H9 (cell line): ENCODE measurements around the gene DPY19L3. TPM values are rescaled to one million over a fixed set of nuclear protein-coding genes. Genes with fewer than 3 reads are reported as not detected.
"Not testable (repeated sequence)": the region's sequence is repeated elsewhere in the genome, so short reads cannot be mapped to it uniquely, and the experiment has no call there.

Source experiments
- DNase-seq: peaks from one replicate; pipeline ENCODE4 v3.0.0-alpha.2; 2017
- H2AFZ ChIP-seq: one replicate; pipeline ENCODE4 v1.6.1; 2013; ENCODE audit warnings: mild to moderate bottlenecking, low read length, control low read depth, moderate library complexity
- H2AK5ac ChIP-seq: 2 replicates; pipeline ENCODE4 v1.6.1; 2013; ENCODE audit warnings: low read length, control low read depth, mixed read lengths; ENCODE audit not compliant: insufficient read length
- H2BK120ac ChIP-seq: one replicate; pipeline ENCODE4 v1.6.1; 2013; ENCODE audit warnings: low read depth, mild to moderate bottlenecking, low read length, control low read depth, inconsistent platforms; ENCODE audit not compliant: poor library complexity, severe bottlenecking
- H2BK12ac ChIP-seq: 2 replicates; pipeline ENCODE4 v1.6.1; 2013; ENCODE audit warnings: low read length, control low read depth, mixed read lengths, low read depth; ENCODE audit not compliant: insufficient read length
- H2BK15ac ChIP-seq: 2 replicates; pipeline ENCODE4 v1.6.1; 2013; ENCODE audit warnings: low read depth, low read length, control low read depth
- H2BK20ac ChIP-seq: one replicate; pipeline ENCODE4 v1.6.1; 2013; ENCODE audit warnings: low read depth, mild to moderate bottlenecking, low read length, control low read depth, inconsistent platforms; ENCODE audit not compliant: poor library complexity, severe bottlenecking
- H2BK5ac ChIP-seq: 2 replicates; pipeline ENCODE4 v1.6.1; 2013; ENCODE audit warnings: low read length, control low read depth, mixed read lengths; ENCODE audit not compliant: insufficient read length
- H3K14ac ChIP-seq: 2 replicates; pipeline ENCODE4 v1.6.1; 2013; ENCODE audit warnings: low read length, control low read depth; ENCODE audit not compliant: insufficient read depth
- H3K18ac ChIP-seq: 2 replicates; pipeline ENCODE4 v1.6.1; 2013; ENCODE audit warnings: low read depth, mild to moderate bottlenecking, mixed read lengths, low read length, control low read depth; ENCODE audit not compliant: insufficient read length
- H3K23ac ChIP-seq: 2 replicates; pipeline ENCODE4 v1.6.1; 2013; ENCODE audit warnings: low read length, control low read depth, mixed read lengths, low read depth; ENCODE audit not compliant: insufficient read length
- H3K23me2 ChIP-seq: 2 replicates; pipeline ENCODE4 v1.6.1; 2013; ENCODE audit warnings: low read depth, mild to moderate bottlenecking, mixed read lengths, low read length, control low read depth; ENCODE audit not compliant: insufficient read length, poor library complexity, severe bottlenecking
- H3K27ac ChIP-seq: 2 replicates; pipeline ENCODE4 v1.5.1; 2013; ENCODE audit warnings: low read length, control low read depth, mixed read lengths, low read depth; ENCODE audit not compliant: insufficient read length
- H3K27me3 ChIP-seq: 2 replicates; pipeline ENCODE4 v1.6.1; 2013; ENCODE audit warnings: low read length, control low read depth, inconsistent platforms; ENCODE audit not compliant: insufficient read depth
- H3K4ac ChIP-seq: 2 replicates; pipeline ENCODE4 v1.6.1; 2013; ENCODE audit warnings: low read depth, mild to moderate bottlenecking, control low read depth, inconsistent platforms, low read length, moderate library complexity
- H3K4me1 ChIP-seq: 2 replicates; pipeline ENCODE4 v1.6.1; 2013; ENCODE audit warnings: low read length, control low read depth, inconsistent platforms; ENCODE audit not compliant: insufficient read depth
- H3K4me2 ChIP-seq: 2 replicates; pipeline ENCODE4 v1.6.1; 2013; ENCODE audit warnings: low read length, control low read depth, mixed read lengths; ENCODE audit not compliant: insufficient read length, insufficient read depth
- H3K56ac ChIP-seq: 2 replicates; pipeline ENCODE4 v1.6.1; 2013; ENCODE audit warnings: low read depth, mild to moderate bottlenecking, mixed read lengths, low read length, control low read depth; ENCODE audit not compliant: insufficient read length
- H3K79me1 ChIP-seq: 2 replicates; pipeline ENCODE4 v1.6.1; 2013; ENCODE audit warnings: low read depth, mild to moderate bottlenecking, moderate library complexity, low read length, control low read depth, inconsistent platforms; ENCODE audit not compliant: insufficient read depth, poor library complexity, severe bottlenecking
- H3K79me2 ChIP-seq: 2 replicates; pipeline ENCODE4 v1.6.1; 2013; ENCODE audit warnings: low read length, control low read depth, inconsistent platforms; ENCODE audit not compliant: insufficient read depth
- H3K9ac ChIP-seq: 2 replicates; pipeline ENCODE4 v1.6.1; 2013; ENCODE audit warnings: low read length, control low read depth, mixed read lengths; ENCODE audit not compliant: insufficient read length; ENCODE audit errors: extremely low read depth
- H3K9me3 ChIP-seq: one replicate; pipeline ENCODE4 v1.6.1; 2013; ENCODE audit warnings: low read depth, low read length, inconsistent platforms; ENCODE audit not compliant: control insufficient read depth
- H3T11ph ChIP-seq: one replicate; pipeline ENCODE4 v1.6.1; 2013; ENCODE audit warnings: mild to moderate bottlenecking, low read length, control low read depth, inconsistent platforms
- H4K20me1 ChIP-seq: one replicate; pipeline ENCODE4 v1.6.1; 2013; ENCODE audit not compliant: control insufficient read depth, insufficient read length, insufficient read depth
- H4K5ac ChIP-seq: 2 replicates; pipeline ENCODE4 v1.6.1; 2013; ENCODE audit warnings: low read depth, mild to moderate bottlenecking, mixed read lengths, low read length, control low read depth; ENCODE audit not compliant: insufficient read length
- H4K8ac ChIP-seq: replicated peaks from 2 replicates; pipeline ENCODE4 v1.6.1; 2013; ENCODE audit warnings: low read length, control low read depth, mixed read lengths, low read depth; ENCODE audit not compliant: insufficient read length
- H4K91ac ChIP-seq: 2 replicates; pipeline ENCODE4 v1.6.1; 2013; ENCODE audit warnings: low read depth, mild to moderate bottlenecking, moderate library complexity, mixed read lengths, low read length, control low read depth; ENCODE audit not compliant: insufficient read length
- H3K27ac Mint-ChIP-seq, 3 experiments: 2 replicates in 2 of 3; 3 replicates in 1 of 3; pipeline ENCODE4 v1.8.0; 2020 to 2021; ENCODE audit warnings: mixed read lengths in 3 of 3, mild to moderate bottlenecking in 1 of 3, moderate library complexity in 1 of 3
- H3K27me3 Mint-ChIP-seq: 2 replicates; pipeline ENCODE4 v1.8.0; 2021; ENCODE audit warnings: low read depth, mild to moderate bottlenecking, moderate library complexity, mixed read lengths
- H3K36me3 Mint-ChIP-seq, 3 experiments: 2 replicates in 2 of 3; 3 replicates in 1 of 3; pipeline ENCODE4 v1.8.0; 2020 to 2021; ENCODE audit warnings: low read depth in 3 of 3, mixed read lengths in 3 of 3; ENCODE audit not compliant: insufficient read depth in 1 of 3
- H3K4me1 Mint-ChIP-seq, 2 experiments: 2 replicates each; pipeline ENCODE4 v1.8.0; 2020; ENCODE audit warnings: mixed read lengths in 2 of 2
- H3K4me3 Mint-ChIP-seq, 2 experiments: 2 replicates in 1 of 2; 3 replicates in 1 of 2; pipeline ENCODE4 v1.8.0; 2020 to 2021; ENCODE audit warnings: mild to moderate bottlenecking in 2 of 2, mixed read lengths in 2 of 2, moderate library complexity in 1 of 2
- H3K9me3 Mint-ChIP-seq, 2 experiments: 2 replicates in 1 of 2; 3 replicates in 1 of 2; pipeline ENCODE4 v1.8.0; 2020; ENCODE audit warnings: mild to moderate bottlenecking in 2 of 2, mixed read lengths in 2 of 2, moderate library complexity in 1 of 2
- WGBS: extraction: QIAGEN DNeasy Blood & Tissue Kit; methylation state at CpG from one replicate; pipeline ENCODE4 v1.1.7; 2013; ENCODE audit warnings: missing lambda C conversion rate, low lambda C conversion rate, mixed read lengths; ENCODE audit not compliant: insufficient read length; ENCODE audit errors: extremely low coverage; 5-methylcytosine and 5-hydroxymethylcytosine counted together
- total RNA-seq: library from RNA; stranded (reverse); gene quantifications from 2 replicates; pipeline ENCODE4 v1.2.1, GENCODE V29; 2021
- TF ChIP-seq, protein P1 (sequence below): fragments of 200-600 bp; sonication (generic); conservative IDR thresholded peaks from 3 replicates; pipeline ENCODE4 v1.8.0; 2021; ENCODE audit warnings: antibody characterized with exemption, mild to moderate bottlenecking

The DPY19L3 gene
- total RNA-seq, 1 experiment from 2014 or later = 54.5 TPM

DNA sequence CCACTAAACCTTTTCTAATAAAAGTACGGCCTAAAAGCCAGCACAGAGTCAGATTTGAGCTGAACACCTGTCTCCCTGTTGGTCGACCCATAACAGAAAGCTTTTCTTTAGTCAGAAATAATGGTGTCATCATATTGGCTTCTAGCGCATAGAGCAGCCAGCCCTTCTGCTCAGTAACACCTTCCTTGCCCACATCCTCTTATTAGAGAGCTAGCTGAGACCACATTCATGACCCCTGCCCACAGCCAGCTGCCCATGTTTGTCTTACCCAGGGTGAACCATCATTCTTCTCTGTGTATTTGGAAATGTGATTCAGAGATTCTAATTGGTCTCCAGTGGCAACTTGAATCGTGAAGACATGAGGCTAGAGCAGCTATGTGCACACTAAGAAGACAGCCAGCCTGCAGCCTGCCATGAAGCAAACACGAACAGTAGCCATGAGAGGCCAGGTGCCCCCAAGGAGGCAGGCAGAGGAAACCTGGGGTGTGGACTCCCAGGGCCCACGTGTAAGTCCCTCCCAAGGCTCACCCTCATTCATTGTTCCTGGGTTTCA is 93.2 kb downstream of the DPY19L3 start:
- Histone ChIP-seq H2BK120ac (no peak overlapping the region), H2BK15ac (no peak overlapping the region; the same call in 1 of the 2 replicates), H3K56ac (no peak overlapping the region), H3K9ac (no peak overlapping the region), H3T11ph (no peak overlapping the region), H3K14ac (no peak overlapping the region), H3K27me3 (no peaks in the 10 kb centered on the region), H3K23me2 (no peaks in the 10 kb centered on the region), H2BK12ac (no peak overlapping the region), H3K23ac (no peak overlapping the region), H3K79me2 (no peaks in the 10 kb centered on the region), H3K4ac (no peak overlapping the region), H3K79me1 (no peaks in the 10 kb centered on the region), H4K8ac (no peak overlapping the region), H2BK5ac (no peak overlapping the region), H4K91ac (no peak overlapping the region), H4K20me1 (no peaks in the 10 kb centered on the region), H3K9me3 (no peaks in the 10 kb centered on the region), H3K4me2 (no peak overlapping the region), H2AK5ac (no peak overlapping the region), H3K18ac (no peak overlapping the region), H2BK20ac (no peak overlapping the region), H3K27ac (no peak overlapping the region), H4K5ac (no peak overlapping the region), H3K4me1 (no peaks in the 10 kb centered on the region), H2AFZ (no peak overlapping the region)
- WGBS = no CpG with 5 or more reads among the region's 6 CpGs
- H3K27me3 Mint-ChIP-seq = no peaks in the 10 kb centered on the region; the same call in 1 of the 2 replicates
- no peak overlapping the region for H3K27ac Mint-ChIP-seq
- no peaks in the 10 kb centered on the region for H3K36me3 Mint-ChIP-seq
- no peaks in the 10 kb centered on the region for H3K4me1 Mint-ChIP-seq
- TF ChIP-seq, protein P1, sequence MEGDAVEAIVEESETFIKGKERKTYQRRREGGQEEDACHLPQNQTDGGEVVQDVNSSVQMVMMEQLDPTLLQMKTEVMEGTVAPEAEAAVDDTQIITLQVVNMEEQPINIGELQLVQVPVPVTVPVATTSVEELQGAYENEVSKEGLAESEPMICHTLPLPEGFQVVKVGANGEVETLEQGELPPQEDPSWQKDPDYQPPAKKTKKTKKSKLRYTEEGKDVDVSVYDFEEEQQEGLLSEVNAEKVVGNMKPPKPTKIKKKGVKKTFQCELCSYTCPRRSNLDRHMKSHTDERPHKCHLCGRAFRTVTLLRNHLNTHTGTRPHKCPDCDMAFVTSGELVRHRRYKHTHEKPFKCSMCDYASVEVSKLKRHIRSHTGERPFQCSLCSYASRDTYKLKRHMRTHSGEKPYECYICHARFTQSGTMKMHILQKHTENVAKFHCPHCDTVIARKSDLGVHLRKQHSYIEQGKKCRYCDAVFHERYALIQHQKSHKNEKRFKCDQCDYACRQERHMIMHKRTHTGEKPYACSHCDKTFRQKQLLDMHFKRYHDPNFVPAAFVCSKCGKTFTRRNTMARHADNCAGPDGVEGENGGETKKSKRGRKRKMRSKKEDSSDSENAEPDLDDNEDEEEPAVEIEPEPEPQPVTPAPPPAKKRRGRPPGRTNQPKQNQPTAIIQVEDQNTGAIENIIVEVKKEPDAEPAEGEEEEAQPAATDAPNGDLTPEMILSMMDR = no peak
- DNase-seq = no peak
- peaks cover 0 to 2% of the 10 kb centered on the region in 2 experiments; a peak in 1 of 5 replicates for H3K9me3 Mint-ChIP-seq
- H3K4me3 Mint-ChIP-seq = no peak overlapping the region

DNA sequence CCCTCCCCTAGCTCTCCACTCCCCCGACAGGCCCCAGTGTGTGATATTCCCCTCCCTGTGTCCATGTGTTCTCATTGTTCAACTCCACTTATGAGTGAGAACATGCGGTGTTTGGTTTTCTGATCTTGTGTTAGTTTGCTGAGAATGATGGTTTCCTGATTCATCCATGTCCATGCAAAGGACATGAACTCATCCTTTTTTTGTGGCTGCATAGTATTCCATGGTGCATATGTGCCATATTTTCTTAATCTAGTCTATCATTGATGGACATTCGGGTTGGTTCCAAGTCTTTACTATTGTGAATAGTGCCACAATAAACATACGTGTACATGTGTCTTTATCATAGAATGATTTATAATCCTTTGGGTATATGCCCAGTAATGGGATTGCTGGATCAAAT is 106.9 kb downstream of the DPY19L3 start:
- not testable (repeated sequence) for H3K14ac ChIP-seq, H4K8ac ChIP-seq, H3K18ac ChIP-seq, H3K4ac ChIP-seq, H4K5ac ChIP-seq, H3K4me2 ChIP-seq, H4K91ac ChIP-seq, H3K9me3 ChIP-seq, H3K36me3 Mint-ChIP-seq, H3K4me1 Mint-ChIP-seq, H3K9me3 Mint-ChIP-seq, H3K9ac ChIP-seq, H2BK12ac ChIP-seq, H2AK5ac ChIP-seq, H3K27ac Mint-ChIP-seq, H3K27me3 Mint-ChIP-seq, H3K79me2 ChIP-seq, H3T11ph ChIP-seq, H2BK20ac ChIP-seq, H3K23ac ChIP-seq, H2AFZ ChIP-seq, H3K23me2 ChIP-seq, H2BK120ac ChIP-seq, H3K27ac ChIP-seq, H3K4me1 ChIP-seq, H3K27me3 ChIP-seq, H3K4me3 Mint-ChIP-seq, H3K56ac ChIP-seq, H2BK15ac ChIP-seq, H2BK5ac ChIP-seq, DNase-seq, H4K20me1 ChIP-seq, H3K79me1 ChIP-seq
- no CpG with 5 or more reads among the region's 4 CpGs for WGBS
